GM20000 (cell line): ENCODE results near the gene CLCN5.

Experiments
- DNase-seq: peaks from one replicate; pipeline ENCODE4 v3.0.0; 2012; ENCODE audit warnings: low spot score
- TF ChIP-seq, protein P1 (sequence below): IDR thresholded peaks from 2 replicates; pipeline ENCODE4 v1.5.1; 2012; ENCODE audit warnings: mild to moderate bottlenecking, control low read depth; ENCODE audit errors: extremely low read depth, missing control alignments

The CLCN5 gene

DNA sequence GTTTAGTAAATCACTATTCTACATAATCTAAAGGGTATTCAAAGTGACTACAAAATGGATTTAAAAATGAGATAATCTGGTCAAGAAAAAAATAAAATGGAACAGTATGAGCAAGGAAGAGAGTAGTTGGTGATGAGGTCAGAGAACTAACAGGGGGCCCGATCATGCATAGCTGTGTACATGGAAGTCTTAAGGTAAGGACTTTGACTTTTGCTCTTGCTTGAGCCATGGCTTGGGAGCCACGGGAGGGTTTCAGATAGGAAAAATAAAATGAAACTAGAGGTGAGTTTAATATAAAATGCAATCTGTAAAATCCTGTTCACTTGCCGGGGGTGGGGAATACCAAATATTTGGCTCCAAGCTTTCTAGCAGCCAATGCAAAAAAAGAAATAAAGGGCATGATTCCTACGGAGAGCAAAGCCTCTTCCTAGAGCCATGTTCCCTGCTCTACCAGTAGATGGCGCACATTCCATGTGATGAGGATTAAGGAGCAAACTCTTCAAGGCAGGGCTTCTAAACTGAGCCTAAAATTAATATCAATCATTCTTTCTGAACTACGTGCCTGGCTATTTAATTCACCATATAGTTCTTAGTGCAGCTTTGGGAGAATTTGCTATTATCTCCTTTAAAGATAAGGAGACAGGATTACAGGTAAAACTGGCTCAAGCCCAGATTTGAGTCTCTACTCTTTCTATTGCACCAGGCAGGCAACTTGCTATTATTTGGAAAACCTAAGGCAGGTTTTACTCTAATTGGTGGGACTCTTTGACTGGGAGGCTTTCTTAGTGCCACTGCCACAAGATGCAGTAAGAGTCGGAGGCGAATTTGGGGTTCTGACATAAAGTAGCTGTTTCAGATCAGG, 6.8 kb upstream of the CLCN5 start:
- TF ChIP-seq, protein P1, sequence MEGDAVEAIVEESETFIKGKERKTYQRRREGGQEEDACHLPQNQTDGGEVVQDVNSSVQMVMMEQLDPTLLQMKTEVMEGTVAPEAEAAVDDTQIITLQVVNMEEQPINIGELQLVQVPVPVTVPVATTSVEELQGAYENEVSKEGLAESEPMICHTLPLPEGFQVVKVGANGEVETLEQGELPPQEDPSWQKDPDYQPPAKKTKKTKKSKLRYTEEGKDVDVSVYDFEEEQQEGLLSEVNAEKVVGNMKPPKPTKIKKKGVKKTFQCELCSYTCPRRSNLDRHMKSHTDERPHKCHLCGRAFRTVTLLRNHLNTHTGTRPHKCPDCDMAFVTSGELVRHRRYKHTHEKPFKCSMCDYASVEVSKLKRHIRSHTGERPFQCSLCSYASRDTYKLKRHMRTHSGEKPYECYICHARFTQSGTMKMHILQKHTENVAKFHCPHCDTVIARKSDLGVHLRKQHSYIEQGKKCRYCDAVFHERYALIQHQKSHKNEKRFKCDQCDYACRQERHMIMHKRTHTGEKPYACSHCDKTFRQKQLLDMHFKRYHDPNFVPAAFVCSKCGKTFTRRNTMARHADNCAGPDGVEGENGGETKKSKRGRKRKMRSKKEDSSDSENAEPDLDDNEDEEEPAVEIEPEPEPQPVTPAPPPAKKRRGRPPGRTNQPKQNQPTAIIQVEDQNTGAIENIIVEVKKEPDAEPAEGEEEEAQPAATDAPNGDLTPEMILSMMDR = peak; percentile 37
- peak; percentile 14 for DNase-seq

DNA sequence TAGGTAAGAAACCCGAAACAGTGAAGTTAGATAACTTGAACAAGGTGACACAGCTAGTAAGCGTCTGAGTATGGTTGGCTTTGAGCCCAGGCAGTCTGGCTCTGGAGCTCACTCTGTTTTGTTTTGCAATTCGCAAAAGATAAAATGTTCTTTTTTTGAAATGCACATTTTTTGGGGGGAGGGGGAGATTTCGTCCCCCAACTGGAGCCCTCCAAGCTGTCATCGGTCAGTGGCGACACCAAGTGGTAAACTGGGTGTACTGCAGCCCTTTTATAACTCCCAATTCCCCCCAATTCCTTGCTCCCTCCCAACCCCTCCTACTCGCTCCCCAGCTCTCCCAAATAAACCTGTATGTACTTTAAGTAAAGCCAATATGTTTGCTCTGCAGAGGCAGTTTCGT, 2.8 kb upstream of the CLCN5 start:
- TF ChIP-seq, protein P1 = peak; percentile 51
- peak; percentile 18 for DNase-seq

DNA sequence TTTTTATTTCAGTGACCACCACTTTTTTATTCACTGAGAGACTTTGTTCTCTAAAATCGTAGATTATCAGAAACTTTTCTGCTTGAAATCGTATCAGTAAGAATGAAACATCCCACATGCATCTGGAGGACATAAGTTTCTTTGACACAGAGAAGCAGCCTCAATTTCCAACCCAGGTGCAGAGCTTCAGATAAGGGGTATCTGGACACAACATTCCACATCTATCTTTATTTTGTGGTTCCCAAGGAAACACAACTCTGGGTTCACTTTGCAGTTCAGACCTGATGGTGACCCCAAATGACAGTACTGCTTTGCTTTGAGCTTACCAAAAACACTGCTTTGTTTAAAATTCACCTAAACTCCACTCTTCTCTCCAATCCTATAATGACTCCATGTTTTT, 1.3 kb upstream of the CLCN5 start:
- TF ChIP-seq, protein P1 = no peak

DNA sequence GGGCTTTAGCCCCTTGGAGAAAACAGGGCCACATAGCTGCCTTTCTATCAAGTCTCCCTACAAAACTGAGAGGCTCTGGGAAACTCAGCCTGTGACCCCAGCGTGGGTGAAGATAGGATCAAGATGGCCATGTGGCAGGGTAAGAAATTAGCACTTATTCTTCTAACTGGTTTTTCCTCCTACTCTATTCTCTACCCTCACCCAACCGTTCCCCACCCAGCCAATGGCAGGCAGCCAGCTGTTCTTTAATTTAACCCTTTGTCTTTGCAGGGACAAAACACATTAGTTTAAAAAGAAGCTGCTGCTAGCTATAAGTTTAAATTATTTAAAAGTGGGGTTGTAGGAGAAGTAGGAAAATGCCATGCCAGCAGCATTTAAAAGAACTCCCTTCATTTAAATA, 2.8 kb downstream of the CLCN5 start:
- DNase-seq = no peak
- TF ChIP-seq, protein P1 = no peak

More for the DNA sequence above, 1.3 kb upstream of the CLCN5 start:
- DNase-seq = no peak

DNA sequence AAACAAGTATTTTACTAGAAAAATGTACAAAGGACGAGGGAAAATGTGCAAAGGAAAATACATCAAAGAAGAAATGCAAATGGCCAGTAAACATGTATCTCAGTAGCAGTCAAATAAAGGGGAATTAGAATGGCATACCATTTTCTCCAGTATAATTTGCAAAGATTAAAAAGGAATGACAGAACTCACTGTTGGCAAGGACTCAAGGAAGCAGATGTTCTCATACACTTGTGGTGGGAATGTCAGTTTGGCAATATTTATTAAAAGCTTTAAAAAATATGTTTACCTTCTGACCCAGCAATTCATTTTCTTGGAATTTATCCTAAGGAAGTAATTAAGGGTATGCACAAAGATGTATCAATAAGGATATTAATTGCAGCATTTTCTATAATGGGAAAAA, 7.6 kb downstream of the CLCN5 start:
- TF ChIP-seq, protein P1 = no peak
- DNase-seq = no peak

DNA sequence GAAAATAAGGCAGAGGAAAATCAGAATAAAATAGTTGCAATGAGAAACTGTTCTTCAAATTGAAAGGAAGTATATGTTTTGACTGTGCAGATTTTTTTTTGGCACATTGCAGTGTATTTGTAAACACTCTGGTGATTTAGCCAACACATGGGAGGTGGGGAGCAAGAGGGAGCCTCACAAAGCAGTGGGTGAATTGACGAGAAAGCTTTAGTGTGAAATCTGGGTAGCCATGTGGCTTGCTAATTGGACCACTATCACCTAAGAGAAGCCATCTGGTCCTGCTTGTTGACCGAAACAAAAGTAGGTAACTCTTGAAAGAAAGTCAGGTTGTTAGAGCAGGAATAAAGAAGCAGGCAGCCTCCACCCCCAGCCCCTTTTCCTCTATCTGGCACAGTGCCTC, 10.4 kb downstream of the CLCN5 start:
- no peak for DNase-seq
- TF ChIP-seq, protein P1 = no peak

DNA sequence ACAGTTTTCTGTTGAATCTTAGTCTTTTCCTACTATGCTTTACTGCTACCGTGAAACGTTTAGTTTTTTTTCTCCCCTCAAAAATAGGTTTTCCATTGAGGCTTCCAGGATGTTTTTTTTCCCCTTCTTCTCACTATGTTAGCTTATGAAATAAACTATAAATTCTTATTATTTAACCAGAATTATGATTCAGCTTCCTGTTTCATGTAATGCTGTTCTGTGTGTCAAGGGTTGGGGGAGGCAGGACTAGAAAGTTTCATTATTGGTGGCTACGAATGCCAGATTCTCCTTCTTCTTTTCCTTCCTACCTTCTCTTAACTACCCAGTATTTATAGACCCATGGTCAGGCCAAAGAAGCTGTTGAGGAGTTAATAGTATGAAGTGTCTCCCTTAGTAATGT, 11.8 kb downstream of the CLCN5 start:
- no peak for DNase-seq
- TF ChIP-seq, protein P1 = no peak
